Measurements from ENCODE around the gene UBR4. TPM values are rescaled to one million over a fixed set of nuclear protein-coding genes. Genes with fewer than 3 reads are reported as not detected.

UBR4 gene
- total and polyA plus RNA-seq, 2 of the 8 experiments (the other 6 are each of a cell fraction or from before 2014, with no cell fraction given) = 139 to 152 TPM

GRCh38 chr1:19179597-19180264 is 30.3 kb downstream of the UBR4 start:
- Histone ChIP-seq H3K79me2 (ENCODE audit: control insufficient read depth in 1 of 2, insufficient read depth in 2 of 2, low read length in 2 of 2) (no peaks in the 10 kb centered on the region), H2AFZ (ENCODE audit: low read length) (no peak overlapping the region), H3K23ac (ENCODE audit: insufficient read length) (no peak overlapping the region), H3K9me3 (ENCODE audit: insufficient read depth in 2 of 2, low read depth in 1 of 2, low read length in 1 of 2) (no peaks in the 10 kb centered on the region; a peak in 1 of 4 replicates), H3K4ac (replicated peaks; ENCODE audit: insufficient read length, low read depth, low read length) (no peak overlapping the region), H3K27me3 (replicated peaks in 1 of 4; ENCODE audit: control insufficient read depth in 3 of 4, extremely low read depth in 1 of 4, insufficient read depth in 3 of 4, low read length in 3 of 4) (no peaks in the 10 kb centered on the region), H3K56ac (replicated peaks; ENCODE audit: insufficient read length, low read depth, low read length) (no peak overlapping the region), H4K5ac (ENCODE audit: insufficient read length, low read depth, low read length) (no peak overlapping the region), H3K79me1 (ENCODE audit: low read depth, low read length) (no peaks in the 10 kb centered on the region), H4K20me1 (replicated peaks in 1 of 2; ENCODE audit: control insufficient read depth in 1 of 2, insufficient read depth in 2 of 2, low read length in 2 of 2) (peaks cover 0 to 4% of the 10 kb centered on the region in 2 experiments), H2BK20ac (ENCODE audit: low read length) (no peak overlapping the region), H3K4me2 (ENCODE audit: insufficient read depth in 1 of 2, low read depth in 2 of 2, low read length in 2 of 2) (no peak overlapping the region), H3K27ac (ENCODE audit: low read depth, low read length) (no peak overlapping the region), H3K36me3 (ENCODE audit: control insufficient read depth in 2 of 4, insufficient read depth in 4 of 4, low read length in 3 of 4) (peaks cover 54 to 88% (median 73%) of the 10 kb centered on the region in 4 experiments), H2BK12ac (ENCODE audit: low read depth, low read length) (no peak overlapping the region), H3K14ac (ENCODE audit: insufficient read length) (no peak overlapping the region), H2AK5ac (ENCODE audit: low read depth, low read length) (no peak overlapping the region), H3K4me1 (replicated peaks in 1 of 4; ENCODE audit: control insufficient read depth in 3 of 4, insufficient read depth in 4 of 4, low read length in 3 of 4) (no peaks in the 10 kb centered on the region), H4K91ac (replicated peaks; ENCODE audit: insufficient read length, low read length) (no peak overlapping the region), H3K4me3 (ENCODE audit: extremely low read depth in 1 of 4, insufficient read depth in 2 of 4, low read depth in 3 of 4, low read length in 4 of 4) (no peak overlapping the region), H2BK15ac (ENCODE audit: low read length) (no peak overlapping the region), H2BK5ac (ENCODE audit: low read depth, low read length) (no peak overlapping the region), H3K18ac (ENCODE audit: extremely low read depth, low read length) (no peak overlapping the region), H4K8ac (ENCODE audit: extremely low read depth, insufficient read depth, low read length) (no peak overlapping the region), H2BK120ac (replicated peaks; ENCODE audit: low read depth, low read length) (no peak overlapping the region), H3K9ac (replicated peaks in 1 of 4; ENCODE audit: extremely low read depth in 1 of 4, low read depth in 3 of 4, low read length in 3 of 4) (no peak overlapping the region), H3K23me2 (ENCODE audit: low read depth, low read length) (peaks cover 2% of the 10 kb centered on the region; the same call in 1 of the 2 replicates)
- no peak for DNase-seq (ENCODE audit: low read depth in 1 of 2, low spot score in 2 of 2)
- ChIA-PET POLR2A (ENCODE audit: partially characterized antibody) (interaction anchor here (0.7 to 1.2 kb wide), 2 partner anchors 33 to 51 kb away, joined by 3 read pairs; no protein-coding TSS in a partner anchor), CTCF (ENCODE audit: partially characterized antibody) (interaction anchor here (0.5 to 2.7 kb wide), 18 partner anchors 8 to 1921 kb away, joined by 3 to 12 read pairs (median 3); no protein-coding TSS in a partner anchor)
- no peak for TF ChIP-seq POLR2A (IDR thresholded peaks at IDR 0.05; ENCODE audit: control extremely low read depth in 1 of 2, low read depth in 2 of 2, low read length in 2 of 2)
- no peak for TF ChIP-seq FOSL1 (IDR thresholded peaks at IDR 0.05; ENCODE audit: insufficient read depth, low read depth, low read length)
- TF ChIP-seq SP2 (IDR thresholded peaks at IDR 0.05; ENCODE audit: low read length) = no peak
- no peak for TF ChIP-seq EP300 (IDR thresholded peaks at IDR 0.05; ENCODE audit: borderline replicate concordance in 1 of 2, low read depth in 2 of 2, low read length in 2 of 2)
- no peak for TF ChIP-seq PHF8 (conservative IDR thresholded peaks at IDR 0.05; ENCODE audit: low read depth, low read length)
- peak in 2 of 3 experiments; percentile 6 to 27; a peak in 2 of 4 replicates for TF ChIP-seq CTCF (IDR thresholded peaks at IDR 0.05; ENCODE audit: control extremely low read depth in 1 of 3, insufficient read depth in 1 of 3, low read depth in 1 of 3, low read length in 3 of 3)
- no peak for TF ChIP-seq TEAD4 (IDR thresholded peaks at IDR 0.05; ENCODE audit: low read depth, low read length)
- peak; percentile 45 for FAIRE-seq
- WGBS, 2 experiments (ENCODE audit: extremely low coverage in 1 of 2, insufficient coverage in 1 of 2, insufficient read length in 1 of 2, insufficient replicate concordance in 2 of 2, low coverage in 1 of 2, low lambda C conversion rate in 2 of 2, missing lambda C conversion rate in 1 of 2) = 88% methylated on average over 8 of the region's 8 CpGs; no CpG with 5 or more reads in 1 of the 2 experiments
